SJCRH30 (cell line): ENCODE results near the gene EP300. TPM values are rescaled to one million over a fixed set of nuclear protein-coding genes. Genes with fewer than 3 reads are reported as not detected.
"Not testable (repeated sequence)": the region's sequence is repeated elsewhere in the genome, so short reads cannot be mapped to it uniquely, and the experiment has no call there.

ENCODE experiments used
- DNase-seq, 2 experiments: peaks; one replicate each; pipeline ENCODE4 v3.0.0-alpha.2; 2015 to 2020
- H3K27ac ChIP-seq: fragments of 250-450 bp; sonication (Bioruptor Pico); 2 replicates; pipeline ENCODE4 v1.5.1; 2020; ENCODE audit warnings: mild to moderate bottlenecking, moderate library complexity
- H3K27me3 ChIP-seq: fragments of 250-450 bp; sonication (Bioruptor Pico); 2 replicates; pipeline ENCODE4 v1.5.1; 2020; ENCODE audit warnings: mild to moderate bottlenecking, moderate library complexity
- H3K36me3 ChIP-seq: fragments of 250-450 bp; sonication (Bioruptor Pico); 2 replicates; pipeline ENCODE4 v1.5.1; 2020; ENCODE audit warnings: mild to moderate bottlenecking, moderate library complexity
- H3K4me1 ChIP-seq: fragments of 250-450 bp; sonication (Bioruptor Pico); 2 replicates; pipeline ENCODE4 v1.5.1; 2020; ENCODE audit warnings: mild to moderate bottlenecking, moderate library complexity
- H3K4me3 ChIP-seq: fragments of 250-450 bp; sonication (Bioruptor Pico); 2 replicates; pipeline ENCODE4 v1.5.1; 2020; ENCODE audit warnings: mild to moderate bottlenecking, moderate library complexity
- H3K9me3 ChIP-seq: fragments of 250-450 bp; sonication (Bioruptor Pico); replicated peaks from 2 replicates; pipeline ENCODE4 v1.5.1; 2020; ENCODE audit warnings: mild to moderate bottlenecking, moderate library complexity
- total RNA-seq: library from RNA; depleted of rRNA; stranded (reverse); fragments of >200 nt; shearing (Covaris generic); gene quantifications from 2 replicates; pipeline ENCODE4 v1.2.3, GENCODE V29; 2014

Gene EP300
- total RNA-seq, 1 experiment from 2014 or later: 27.5 TPM

GRCh38 chr22:41157083-41157482 is 64.7 kb downstream of the EP300 start:
- H3K27ac ChIP-seq: no peak overlapping the region
- DNase-seq: no peak
- peaks cover 83% of the 10 kb centered on the region for H3K36me3 ChIP-seq

GRCh38 chr22:41169157-41169556 is 76.8 kb downstream of the EP300 start:
- Histone ChIP-seq H3K36me3 (peaks cover 74% of the 10 kb centered on the region), H3K27ac (no peak overlapping the region), H3K4me3 (no peak overlapping the region), H3K4me1 (no peaks in the 10 kb centered on the region), H3K9me3 (no peaks in the 10 kb centered on the region), H3K27me3 (no peaks in the 10 kb centered on the region)
- DNase-seq: no peak

More at GRCh38 chr22:41157083-41157482, 64.7 kb downstream of the EP300 start:
- Histone ChIP-seq H3K4me3 (no peak overlapping the region), H3K27me3 (no peaks in the 10 kb centered on the region), H3K4me1 (no peaks in the 10 kb centered on the region), H3K9me3 (no peaks in the 10 kb centered on the region)

- DNase-seq: no peak
- H3K27me3 ChIP-seq: no peaks in the 10 kb centered on the region
- H3K36me3 ChIP-seq: peaks cover 73% of the 10 kb centered on the region
- no peaks in the 10 kb centered on the region for H3K9me3 ChIP-seq
- no peak overlapping the region for H3K27ac ChIP-seq
- H3K4me3 ChIP-seq: no peak overlapping the region
- H3K4me1 ChIP-seq: no peaks in the 10 kb centered on the region
Observed at GRCh38 chr22:41171996-41172395, 79.6 kb downstream of the EP300 start.

- Histone ChIP-seq H3K36me3 (peaks cover 66% of the 10 kb centered on the region), H3K4me1 (no peaks in the 10 kb centered on the region), H3K27ac (no peak overlapping the region), H3K27me3 (no peaks in the 10 kb centered on the region), H3K9me3 (no peaks in the 10 kb centered on the region), H3K4me3 (no peak overlapping the region)
- DNase-seq: no peak
Observed at GRCh38 chr22:41175546-41175945, 83.2 kb downstream of the EP300 start.

GRCh38 chr22:41177040-41177621 is 84.7 kb downstream of the EP300 start:
- no peak overlapping the region for H3K27ac ChIP-seq
- peaks cover 63% of the 10 kb centered on the region for H3K36me3 ChIP-seq
- no peaks in the 10 kb centered on the region for H3K27me3 ChIP-seq
- H3K4me1 ChIP-seq: peaks cover 9% of the 10 kb centered on the region; the same call in 1 of the 2 replicates
- DNase-seq: no peak
- no peaks in the 10 kb centered on the region for H3K9me3 ChIP-seq
- H3K4me3 ChIP-seq: no peak overlapping the region

- H3K4me1 ChIP-seq: peaks cover 11% of the 10 kb centered on the region; the same call in 1 of the 2 replicates
- no peak overlapping the region for H3K4me3 ChIP-seq
- DNase-seq: no peak
- no peaks in the 10 kb centered on the region for H3K27me3 ChIP-seq
- peaks cover 56% of the 10 kb centered on the region for H3K36me3 ChIP-seq
- H3K9me3 ChIP-seq: no peaks in the 10 kb centered on the region
- no peak overlapping the region for H3K27ac ChIP-seq
Observed at GRCh38 chr22:41177622-41178424, 85.4 kb downstream of the EP300 start.

GRCh38 chr22:41178425-41178975 is 86.1 kb downstream of the EP300 start:
- DNase-seq: no peak
- H3K4me1 ChIP-seq: peaks cover 11% of the 10 kb centered on the region; the same call in 1 of the 2 replicates
- H3K4me3 ChIP-seq: no peak overlapping the region
- H3K9me3 ChIP-seq: no peaks in the 10 kb centered on the region
- no peaks in the 10 kb centered on the region for H3K27me3 ChIP-seq
- peaks cover 51% of the 10 kb centered on the region for H3K36me3 ChIP-seq
- H3K27ac ChIP-seq: no peak overlapping the region

- not testable (repeated sequence) for H3K27me3 ChIP-seq, H3K4me3 ChIP-seq, H3K9me3 ChIP-seq, DNase-seq, H3K27ac ChIP-seq
- Histone ChIP-seq H3K36me3 (peaks cover 32% of the 10 kb centered on the region), H3K4me1 (peaks cover 11% of the 10 kb centered on the region; the same call in 1 of the 2 replicates)
Observed at GRCh38 chr22:41180362-41180761, 88.0 kb downstream of the EP300 start.

GRCh38 chr22:41180926-41181325 is 88.5 kb downstream of the EP300 start:
- peaks cover 27% of the 10 kb centered on the region for H3K36me3 ChIP-seq

GRCh38 chr22:41181349-41182241 is 89.2 kb downstream of the EP300 start:
- Histone ChIP-seq H3K27ac (peak overlapping the region; percentile 46; the same call in 1 of the 2 replicates), H3K4me3 (no peak overlapping the region), H3K36me3 (peaks cover 21% of the 10 kb centered on the region), H3K9me3 (no peaks in the 10 kb centered on the region), H3K27me3 (no peaks in the 10 kb centered on the region), H3K4me1 (peaks cover 11% of the 10 kb centered on the region; the same call in 1 of the 2 replicates)
- DNase-seq: peak; percentile 38 to 55

More at GRCh38 chr22:41180926-41181325, 88.5 kb downstream of the EP300 start:
- Histone ChIP-seq H3K27me3 (no peaks in the 10 kb centered on the region), H3K9me3 (no peaks in the 10 kb centered on the region), H3K27ac (no peak overlapping the region), H3K4me1 (peaks cover 11% of the 10 kb centered on the region; the same call in 1 of the 2 replicates), H3K4me3 (no peak overlapping the region)
- DNase-seq: no peak

GRCh38 chr22:41184679-41185078 is 92.3 kb downstream of the EP300 start:
- H3K4me1 ChIP-seq: peaks cover 11% of the 10 kb centered on the region; the same call in 1 of the 2 replicates
- no peaks in the 10 kb centered on the region for H3K9me3 ChIP-seq
- H3K4me3 ChIP-seq: no peak overlapping the region
- H3K36me3 ChIP-seq: peaks cover 7% of the 10 kb centered on the region; the same call in 1 of the 2 replicates
- DNase-seq: no peak
- H3K27ac ChIP-seq: no peak overlapping the region
- H3K27me3 ChIP-seq: no peaks in the 10 kb centered on the region

- Histone ChIP-seq H3K4me3 (no peak overlapping the region), H3K4me1 (no peaks in the 10 kb centered on the region), H3K36me3 (no peaks in the 10 kb centered on the region), H3K9me3 (no peaks in the 10 kb centered on the region), H3K27me3 (no peaks in the 10 kb centered on the region), H3K27ac (no peak overlapping the region)
- DNase-seq: no peak
Observed at GRCh38 chr22:41191467-41191866, 99.1 kb downstream of the EP300 start.

GRCh38 chr22:41193829-41194228 is 101.4 kb downstream of the EP300 start:
- no peak overlapping the region for H3K4me3 ChIP-seq
- H3K27ac ChIP-seq: no peak overlapping the region
- H3K27me3 ChIP-seq: no peaks in the 10 kb centered on the region
- DNase-seq: no peak
- H3K36me3 ChIP-seq: no peaks in the 10 kb centered on the region
- no peaks in the 10 kb centered on the region for H3K4me1 ChIP-seq
- no peaks in the 10 kb centered on the region for H3K9me3 ChIP-seq
